Ectodermal cell (in vitro differentiated cells): Measurements from ENCODE around the gene UNC5B.

Experiments used
- H3K27ac ChIP-seq: 2 replicates; pipeline ENCODE4 v1.7.0; 2013; ENCODE audit warnings: mild to moderate bottlenecking, low read depth, low read length; ENCODE audit not compliant: insufficient read depth, poor library complexity, severe bottlenecking
- H3K27me3 ChIP-seq: 2 replicates; pipeline ENCODE4 v1.7.0; 2013; ENCODE audit warnings: mild to moderate bottlenecking, low read length; ENCODE audit not compliant: insufficient read depth, control insufficient read depth, poor library complexity, severe bottlenecking
- H3K36me3 ChIP-seq: one replicate; pipeline ENCODE4 v1.7.0; 2013; ENCODE audit warnings: low read length; ENCODE audit not compliant: control insufficient read depth, insufficient read depth
- H3K4me1 ChIP-seq: one replicate; pipeline ENCODE4 v1.7.0; 2013; ENCODE audit warnings: low read length; ENCODE audit not compliant: control insufficient read depth, insufficient read depth
- H3K4me3 ChIP-seq: 2 replicates; pipeline ENCODE4 v1.7.0; 2013; ENCODE audit warnings: low read depth, low read length, control low read depth; ENCODE audit not compliant: insufficient read depth
- H3K9me3 ChIP-seq: 2 replicates; pipeline ENCODE4 v1.7.0; 2013; ENCODE audit warnings: mild to moderate bottlenecking, low read length, moderate library complexity; ENCODE audit not compliant: control insufficient read depth
- WGBS, 2 experiments: methylation state at CpG; one replicate each; pipeline ENCODE4 v1.1.7; 2013; ENCODE audit warnings: missing lambda C conversion rate in 2 of 2; 5-methylcytosine and 5-hydroxymethylcytosine counted together

The UNC5B gene

GRCh38 chr10:71339796-71340589, 127.6 kb downstream of the UNC5B start:
- Histone ChIP-seq H3K9me3 (no peaks in the 10 kb centered on the region), H3K4me3 (no peak overlapping the region), H3K36me3 (no peaks in the 10 kb centered on the region), H3K4me1 (peaks cover 34% of the 10 kb centered on the region), H3K27me3 (no peaks in the 10 kb centered on the region), H3K27ac (no peak overlapping the region)
- WGBS, 2 experiments = 93 to 96% methylated on average over 10 of the region's 10 CpGs

GRCh38 chr10:71342573-71343391, 130.4 kb downstream of the UNC5B start:
- H3K4me3 ChIP-seq = no peak overlapping the region
- no peaks in the 10 kb centered on the region for H3K9me3 ChIP-seq
- no peak overlapping the region for H3K27ac ChIP-seq
- peaks cover 21% of the 10 kb centered on the region for H3K4me1 ChIP-seq
- H3K36me3 ChIP-seq = no peaks in the 10 kb centered on the region
- 75 to 83% methylated on average over 8 of the region's 8 CpGs for WGBS, 2 experiments
- H3K27me3 ChIP-seq = no peaks in the 10 kb centered on the region

GRCh38 chr10:71343392-71343773, 131.0 kb downstream of the UNC5B start:
- H3K27ac ChIP-seq = no peak overlapping the region
- H3K9me3 ChIP-seq = no peaks in the 10 kb centered on the region
- no peak overlapping the region for H3K4me3 ChIP-seq
- H3K36me3 ChIP-seq = no peaks in the 10 kb centered on the region
- H3K27me3 ChIP-seq = no peaks in the 10 kb centered on the region
- WGBS, 2 experiments = 92 to 97% methylated on average over 5 of the region's 5 CpGs
- H3K4me1 ChIP-seq = peaks cover 21% of the 10 kb centered on the region

DNA sequence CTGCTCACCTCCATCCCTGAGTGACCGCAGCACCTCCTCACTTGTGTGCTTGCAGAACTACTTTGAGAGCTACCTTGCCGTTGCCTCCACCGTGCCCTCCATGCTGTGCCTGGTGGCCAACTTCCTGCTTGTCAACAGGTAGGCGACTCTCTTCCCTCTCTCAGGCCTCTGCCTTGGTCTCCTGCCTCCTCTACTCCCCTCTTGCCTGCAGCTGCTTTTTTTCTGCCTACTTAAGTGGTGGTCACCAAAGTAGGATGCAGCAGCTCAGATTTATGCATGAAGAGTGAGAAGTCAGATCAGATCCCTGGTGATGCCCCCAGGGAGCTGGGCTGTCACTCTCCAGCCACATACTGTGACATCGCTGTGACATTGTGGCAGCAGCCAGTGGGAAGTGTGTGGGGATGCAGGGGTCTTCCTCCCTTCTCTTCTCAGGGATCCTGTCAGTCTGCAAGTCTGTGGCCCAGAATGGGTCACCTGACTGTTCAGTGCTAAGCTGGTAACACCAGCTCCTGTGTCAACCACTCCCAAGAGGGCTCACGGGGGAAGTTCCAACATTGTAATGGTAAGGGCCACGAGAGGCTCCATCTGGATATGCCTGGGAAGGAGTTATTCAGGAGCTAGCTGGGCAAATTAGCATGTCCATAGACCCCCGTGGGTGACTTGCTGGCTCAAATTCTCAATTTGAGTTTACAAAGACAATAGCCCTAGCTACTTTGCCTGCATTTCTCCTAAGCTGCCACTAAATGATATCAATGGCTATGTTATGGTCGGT, 132.0 kb downstream of the UNC5B start:
- no peaks in the 10 kb centered on the region for H3K27me3 ChIP-seq
- no peak overlapping the region for H3K4me3 ChIP-seq
- no peaks in the 10 kb centered on the region for H3K36me3 ChIP-seq
- H3K9me3 ChIP-seq = no peaks in the 10 kb centered on the region
- peak overlapping the region; percentile 33 for H3K27ac ChIP-seq
- peaks cover 21% of the 10 kb centered on the region for H3K4me1 ChIP-seq
- WGBS, 2 experiments = 42% methylated on average over 9 of the region's 9 CpGs

DNA sequence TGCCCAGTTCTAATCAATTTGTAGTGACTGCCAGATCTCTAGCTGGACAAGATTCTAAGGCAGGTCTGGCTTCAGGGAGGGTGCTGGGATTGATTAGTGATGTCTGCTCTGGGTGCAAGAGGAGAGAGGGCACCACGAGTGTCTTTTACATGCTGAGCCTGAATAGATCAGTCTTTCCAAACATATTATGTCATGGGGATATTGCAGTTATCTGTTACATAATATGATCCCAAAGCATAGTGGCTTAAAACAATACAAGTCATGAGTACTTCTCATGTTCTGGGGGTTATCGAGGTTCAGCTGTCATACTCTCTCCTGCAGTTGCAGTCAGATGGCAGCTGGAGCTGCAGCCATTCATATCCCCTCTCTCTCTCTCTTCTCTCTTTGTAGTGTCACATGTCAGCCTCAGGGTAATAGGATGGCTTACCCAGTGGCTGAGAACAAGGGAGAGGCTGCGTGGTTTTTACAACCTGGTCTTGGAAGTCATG, 132.7 kb downstream of the UNC5B start:
- Histone ChIP-seq H3K27ac (no peak overlapping the region), H3K4me3 (no peak overlapping the region), H3K9me3 (no peaks in the 10 kb centered on the region), H3K27me3 (no peaks in the 10 kb centered on the region), H3K36me3 (no peaks in the 10 kb centered on the region), H3K4me1 (peaks cover 21% of the 10 kb centered on the region)
- 61 to 71% methylated on average over 3 of the region's 3 CpGs for WGBS, 2 experiments

GRCh38 chr10:71345694-71346093, 133.3 kb downstream of the UNC5B start:
- H3K27ac ChIP-seq = no peak overlapping the region
- 91 to 92% methylated on average over 10 of the region's 10 CpGs for WGBS, 2 experiments
- no peaks in the 10 kb centered on the region for H3K36me3 ChIP-seq
- peaks cover 21% of the 10 kb centered on the region for H3K4me1 ChIP-seq
- no peaks in the 10 kb centered on the region for H3K27me3 ChIP-seq
- no peak overlapping the region for H3K4me3 ChIP-seq
- H3K9me3 ChIP-seq = no peaks in the 10 kb centered on the region

DNA sequence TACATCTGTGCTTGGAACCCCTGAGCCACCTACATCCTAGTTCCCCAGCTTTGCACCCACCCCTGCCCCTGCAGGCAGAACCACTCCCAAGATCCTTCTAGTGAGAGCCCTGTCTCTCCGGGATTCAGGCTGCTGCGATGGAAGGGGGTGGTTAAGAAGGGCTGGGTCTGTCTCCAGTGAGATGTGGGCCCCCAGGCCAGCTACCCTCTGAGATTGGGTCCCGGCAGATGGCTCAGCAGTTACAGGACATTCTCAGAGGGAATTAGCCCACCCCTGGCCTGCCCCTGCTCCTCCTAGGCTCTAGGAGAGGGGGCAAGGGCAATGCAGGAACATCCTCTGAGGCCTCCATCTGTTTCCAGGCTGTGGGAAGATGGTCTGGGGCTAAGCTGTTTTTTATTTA, 134.4 kb downstream of the UNC5B start:
- H3K9me3 ChIP-seq = no peaks in the 10 kb centered on the region
- no peaks in the 10 kb centered on the region for H3K36me3 ChIP-seq
- H3K4me1 ChIP-seq = peaks cover 21% of the 10 kb centered on the region
- 89 to 90% methylated on average over 3 of the region's 3 CpGs for WGBS, 2 experiments
- no peaks in the 10 kb centered on the region for H3K27me3 ChIP-seq
- no peak overlapping the region for H3K27ac ChIP-seq
- no peak overlapping the region for H3K4me3 ChIP-seq

GRCh38 chr10:71347587-71348395, 135.4 kb downstream of the UNC5B start:
- Histone ChIP-seq H3K9me3 (no peaks in the 10 kb centered on the region), H3K27me3 (no peaks in the 10 kb centered on the region)
- WGBS, 2 experiments = 90 to 92% methylated on average over 14 of the region's 14 CpGs

DNA sequence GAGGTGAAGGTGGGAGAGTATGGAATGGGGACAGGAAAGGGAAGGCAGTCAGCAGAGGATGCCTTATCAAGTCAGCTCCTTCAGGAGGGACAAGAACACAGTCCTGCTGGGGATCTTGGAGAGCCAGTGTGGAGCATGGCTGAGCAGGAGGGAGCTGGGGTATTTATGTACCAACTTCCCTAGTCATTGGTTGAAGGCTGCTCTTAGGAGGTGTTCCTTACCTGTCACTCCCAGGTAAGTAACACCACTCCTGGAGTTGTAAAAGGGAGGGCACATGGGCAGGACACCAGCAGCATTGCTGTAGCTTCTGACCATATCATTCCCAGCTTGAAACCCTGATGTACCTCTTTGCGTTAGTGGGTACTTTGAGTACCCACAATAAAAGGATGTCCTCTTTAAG, 136.5 kb downstream of the UNC5B start:
- Histone ChIP-seq H3K27me3 (no peaks in the 10 kb centered on the region), H3K4me3 (no peak overlapping the region), H3K9me3 (no peaks in the 10 kb centered on the region), H3K4me1 (peaks cover 18% of the 10 kb centered on the region), H3K27ac (no peak overlapping the region), H3K36me3 (no peaks in the 10 kb centered on the region)
- WGBS, 2 experiments = 92 to 93% methylated on average over 1 of the region's 1 CpG

More at GRCh38 chr10:71347587-71348395, 135.4 kb downstream of the UNC5B start:
- no peak overlapping the region for H3K4me3 ChIP-seq
- no peak overlapping the region for H3K27ac ChIP-seq
- H3K4me1 ChIP-seq = peaks cover 19% of the 10 kb centered on the region
- no peaks in the 10 kb centered on the region for H3K36me3 ChIP-seq
